WERI-Rb-1 (cell line): Measurements from ENCODE around the gene KDM4B.

Source experiments
- DNase-seq: peaks from one replicate; pipeline ENCODE4 v3.0.0-alpha.2; 2020
- H3K27ac ChIP-seq: fragments of 250-450 bp; sonication (Bioruptor Pico); 2 replicates; pipeline ENCODE4 v1.5.1; 2020; ENCODE audit warnings: mild to moderate bottlenecking, moderate library complexity
- H3K27me3 ChIP-seq: fragments of 250-450 bp; sonication (Bioruptor Pico); 2 replicates; pipeline ENCODE4 v1.5.1; 2021; ENCODE audit warnings: mild to moderate bottlenecking, low read depth, moderate library complexity; ENCODE audit not compliant: insufficient read depth, severe bottlenecking
- H3K36me3 ChIP-seq: fragments of 250-450 bp; sonication (Bioruptor Pico); 2 replicates; pipeline ENCODE4 v1.5.1; 2020; ENCODE audit warnings: mild to moderate bottlenecking, moderate library complexity
- H3K4me3 ChIP-seq: 2 replicates; pipeline ENCODE4 v1.5.1; 2011; ENCODE audit warnings: low read depth, mild to moderate bottlenecking, control low read depth, low read length
- H3K9me3 ChIP-seq: fragments of 250-450 bp; sonication (Bioruptor Pico); 2 replicates; pipeline ENCODE4 v1.5.1; 2021; ENCODE audit warnings: mild to moderate bottlenecking, moderate library complexity; ENCODE audit not compliant: severe bottlenecking
- TF ChIP-seq, protein P1 (sequence below): IDR thresholded peaks from 2 replicates; pipeline ENCODE4 v1.5.1; 2011; ENCODE audit warnings: low read depth, mild to moderate bottlenecking, control low read depth, inconsistent platforms, low read length

The KDM4B gene

DNA sequence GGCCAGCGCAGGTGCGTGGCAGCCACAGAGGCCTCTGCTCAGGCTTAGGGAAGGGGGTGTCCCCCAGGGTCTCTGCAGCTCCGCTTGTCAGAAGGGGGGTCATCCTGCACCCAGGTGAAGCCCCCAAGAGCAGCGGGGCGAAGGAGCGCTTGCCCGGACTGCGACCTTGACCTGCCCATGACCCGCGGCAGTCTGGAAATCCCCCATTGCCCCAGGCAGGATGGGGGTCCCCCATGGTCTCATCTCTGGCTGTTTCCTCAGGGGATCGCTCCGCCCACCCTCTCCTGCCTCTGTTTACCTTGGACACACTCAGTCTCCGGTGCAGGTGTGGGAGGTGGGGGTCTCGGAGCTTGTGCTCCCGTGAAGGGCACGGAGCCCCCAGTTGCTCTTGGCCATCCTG, 82.7 kb downstream of the KDM4B start:
- no peak overlapping the region for H3K4me3 ChIP-seq
- H3K9me3 ChIP-seq = no peaks in the 10 kb centered on the region
- H3K27me3 ChIP-seq = no peaks in the 10 kb centered on the region
- no peak for DNase-seq
- peaks cover 61% of the 10 kb centered on the region for H3K36me3 ChIP-seq
- TF ChIP-seq, protein P1, sequence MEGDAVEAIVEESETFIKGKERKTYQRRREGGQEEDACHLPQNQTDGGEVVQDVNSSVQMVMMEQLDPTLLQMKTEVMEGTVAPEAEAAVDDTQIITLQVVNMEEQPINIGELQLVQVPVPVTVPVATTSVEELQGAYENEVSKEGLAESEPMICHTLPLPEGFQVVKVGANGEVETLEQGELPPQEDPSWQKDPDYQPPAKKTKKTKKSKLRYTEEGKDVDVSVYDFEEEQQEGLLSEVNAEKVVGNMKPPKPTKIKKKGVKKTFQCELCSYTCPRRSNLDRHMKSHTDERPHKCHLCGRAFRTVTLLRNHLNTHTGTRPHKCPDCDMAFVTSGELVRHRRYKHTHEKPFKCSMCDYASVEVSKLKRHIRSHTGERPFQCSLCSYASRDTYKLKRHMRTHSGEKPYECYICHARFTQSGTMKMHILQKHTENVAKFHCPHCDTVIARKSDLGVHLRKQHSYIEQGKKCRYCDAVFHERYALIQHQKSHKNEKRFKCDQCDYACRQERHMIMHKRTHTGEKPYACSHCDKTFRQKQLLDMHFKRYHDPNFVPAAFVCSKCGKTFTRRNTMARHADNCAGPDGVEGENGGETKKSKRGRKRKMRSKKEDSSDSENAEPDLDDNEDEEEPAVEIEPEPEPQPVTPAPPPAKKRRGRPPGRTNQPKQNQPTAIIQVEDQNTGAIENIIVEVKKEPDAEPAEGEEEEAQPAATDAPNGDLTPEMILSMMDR = no peak
- H3K27ac ChIP-seq = no peak overlapping the region

DNA sequence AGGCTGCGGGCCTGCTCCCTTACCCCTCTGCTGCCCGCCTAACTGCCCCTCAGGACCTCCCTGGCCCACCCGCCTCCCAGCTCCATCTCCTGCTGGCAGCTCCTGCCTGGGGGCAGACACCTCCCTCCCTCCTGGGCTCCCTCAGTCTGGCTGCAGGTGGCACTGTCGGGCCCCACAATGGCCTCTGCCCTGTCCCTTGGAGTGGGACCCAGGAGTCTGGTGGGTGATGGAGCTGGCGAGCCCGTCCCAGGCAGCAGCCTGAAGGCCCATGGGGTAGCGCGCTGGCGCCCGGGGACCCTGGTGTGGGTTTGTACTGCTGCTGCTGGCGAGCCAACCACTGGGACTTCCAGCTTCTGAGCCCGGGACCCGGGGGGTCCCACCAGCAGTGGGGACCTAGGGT, 83.6 kb downstream of the KDM4B start:
- H3K27ac ChIP-seq = no peak overlapping the region
- H3K9me3 ChIP-seq = no peaks in the 10 kb centered on the region
- peaks cover 58% of the 10 kb centered on the region for H3K36me3 ChIP-seq
- DNase-seq = peak; percentile 44
- H3K27me3 ChIP-seq = no peaks in the 10 kb centered on the region
- no peak overlapping the region for H3K4me3 ChIP-seq
- TF ChIP-seq, protein P1 = peak; percentile 48

DNA sequence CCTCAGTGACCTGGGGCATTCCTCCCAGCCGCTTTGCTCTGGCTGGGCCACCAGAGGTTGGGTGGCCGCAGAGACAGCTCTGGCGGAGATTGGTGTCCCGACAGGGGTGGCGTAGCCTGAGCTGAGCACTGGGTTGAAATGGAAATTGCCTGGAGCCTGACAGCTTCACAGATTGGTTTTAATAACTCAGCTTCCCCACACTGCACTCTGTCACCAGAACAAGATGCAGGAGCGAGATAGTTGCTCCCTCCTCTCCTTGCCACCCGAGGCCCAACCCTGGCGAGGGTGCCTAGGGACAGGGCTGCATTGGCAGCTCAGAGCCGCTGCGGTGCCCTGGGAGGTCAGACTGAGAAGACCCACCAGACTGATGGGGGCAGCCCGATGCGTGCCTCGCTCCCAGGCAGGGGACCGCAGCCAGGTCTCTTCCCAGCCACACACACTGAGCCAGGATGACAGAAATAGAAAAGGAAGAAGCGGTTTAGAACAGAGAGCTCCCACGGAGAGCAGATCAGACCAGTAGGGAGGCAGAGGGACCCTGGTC, 84.1 kb downstream of the KDM4B start:
- Histone ChIP-seq H3K27me3 (no peaks in the 10 kb centered on the region), H3K4me3 (no peak overlapping the region), H3K27ac (no peak overlapping the region), H3K36me3 (peaks cover 57% of the 10 kb centered on the region), H3K9me3 (no peaks in the 10 kb centered on the region)
- no peak for DNase-seq
- TF ChIP-seq, protein P1 = no peak

DNA sequence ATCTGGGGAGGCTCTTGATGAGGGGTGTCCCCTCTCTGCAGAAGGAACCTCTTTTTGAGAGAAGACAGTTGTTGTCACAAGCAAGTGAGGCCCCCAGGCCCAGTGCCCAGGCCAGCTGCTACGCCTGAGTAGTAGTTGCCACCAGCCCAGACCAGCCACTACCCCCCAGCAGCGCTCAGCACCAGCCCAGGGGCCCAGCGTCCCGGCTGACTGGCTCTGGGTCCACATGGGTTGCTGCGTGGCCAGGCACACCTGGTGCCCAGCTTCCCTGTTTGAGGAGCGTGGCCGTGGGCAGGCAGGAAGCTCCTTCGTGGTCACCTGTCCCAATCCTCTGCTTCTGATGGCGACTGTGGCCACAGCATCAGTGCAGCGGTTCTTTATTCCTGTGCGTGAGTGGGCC, 84.7 kb downstream of the KDM4B start:
- Histone ChIP-seq H3K27ac (no peak overlapping the region), H3K9me3 (no peaks in the 10 kb centered on the region), H3K36me3 (peaks cover 52% of the 10 kb centered on the region), H3K27me3 (no peaks in the 10 kb centered on the region), H3K4me3 (no peak overlapping the region)
- TF ChIP-seq, protein P1 = no peak
- DNase-seq = no peak

DNA sequence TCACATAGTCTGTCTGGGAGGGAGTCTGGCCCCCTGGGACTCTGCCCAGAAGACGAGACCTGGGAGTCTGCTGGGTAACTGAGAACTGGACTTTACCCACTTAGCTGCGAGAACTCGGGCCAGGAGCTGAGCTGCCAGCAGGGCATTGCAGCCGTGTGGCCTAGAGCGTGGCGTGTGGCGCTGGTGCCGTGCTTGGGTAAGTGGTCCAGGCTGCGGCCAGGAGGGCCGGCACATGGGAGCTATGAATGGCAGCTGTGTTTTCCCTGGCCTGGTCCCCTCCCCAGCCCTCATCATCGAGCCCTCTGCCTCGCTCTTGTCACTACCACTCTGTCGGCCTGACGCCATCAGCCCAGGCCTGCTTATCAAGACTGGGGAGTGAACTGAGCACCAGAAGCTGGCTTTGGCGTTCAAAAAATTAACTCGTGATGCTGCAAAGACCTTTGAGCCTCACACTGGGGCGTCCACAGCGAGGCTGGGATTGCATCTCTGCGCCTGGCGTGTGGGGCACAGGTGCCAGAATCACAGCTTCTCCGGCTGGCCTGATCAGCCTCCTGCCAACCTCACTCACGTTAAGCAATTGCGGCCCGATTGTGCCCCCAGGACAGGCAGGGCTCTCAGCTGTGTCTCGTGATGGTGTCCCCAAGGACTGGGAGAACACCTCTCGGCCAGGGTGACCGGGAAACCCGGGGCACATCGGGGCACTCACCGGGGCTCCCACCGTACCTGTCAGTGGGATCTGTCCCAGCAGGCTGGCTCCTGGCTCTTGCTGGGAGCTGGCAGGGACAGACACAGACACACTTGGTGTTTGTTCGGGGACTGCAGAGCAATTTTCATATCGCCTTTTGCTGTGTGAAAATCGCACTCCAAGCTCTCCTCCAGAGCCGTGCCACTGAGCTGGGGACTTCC, 85.9 kb downstream of the KDM4B start:
- Histone ChIP-seq H3K27ac (no peak overlapping the region), H3K36me3 (peaks cover 46% of the 10 kb centered on the region), H3K27me3 (no peaks in the 10 kb centered on the region), H3K4me3 (no peak overlapping the region), H3K9me3 (no peaks in the 10 kb centered on the region)
- TF ChIP-seq, protein P1 = no peak
- no peak for DNase-seq
